DMS79 (cell line): Measurements from ENCODE around the gene ACACB.

Experiments used
- DNase-seq: peaks from one replicate; lab custom pipeline; 2025; lab: John Stamatoyannopoulos, UW

The ACACB gene

DNA sequence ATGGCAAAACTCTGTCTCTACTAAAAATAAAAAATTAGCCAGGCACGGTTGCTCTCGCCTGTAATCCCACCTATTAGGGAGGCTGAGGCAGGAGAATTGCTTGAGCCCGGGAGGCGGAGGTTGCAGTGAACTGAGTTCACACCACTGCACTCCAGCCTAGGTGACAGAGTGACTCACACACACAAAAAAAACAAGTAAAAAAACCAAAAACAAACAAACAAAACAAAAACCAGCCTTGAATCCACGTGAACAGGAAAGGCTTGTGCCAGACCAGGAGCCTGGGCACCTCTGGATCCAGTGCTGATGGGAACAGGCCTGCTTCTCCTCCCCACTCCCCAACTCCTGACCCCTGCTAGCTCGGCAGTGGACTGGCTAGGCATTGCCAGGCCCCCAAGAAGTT lies 189.2 kb downstream of the ACACB start:
- DNase-seq = no peak

GRCh38 chr12:109307051-109307450 lies 190.7 kb downstream of the ACACB start:
- no peak for DNase-seq

DNA sequence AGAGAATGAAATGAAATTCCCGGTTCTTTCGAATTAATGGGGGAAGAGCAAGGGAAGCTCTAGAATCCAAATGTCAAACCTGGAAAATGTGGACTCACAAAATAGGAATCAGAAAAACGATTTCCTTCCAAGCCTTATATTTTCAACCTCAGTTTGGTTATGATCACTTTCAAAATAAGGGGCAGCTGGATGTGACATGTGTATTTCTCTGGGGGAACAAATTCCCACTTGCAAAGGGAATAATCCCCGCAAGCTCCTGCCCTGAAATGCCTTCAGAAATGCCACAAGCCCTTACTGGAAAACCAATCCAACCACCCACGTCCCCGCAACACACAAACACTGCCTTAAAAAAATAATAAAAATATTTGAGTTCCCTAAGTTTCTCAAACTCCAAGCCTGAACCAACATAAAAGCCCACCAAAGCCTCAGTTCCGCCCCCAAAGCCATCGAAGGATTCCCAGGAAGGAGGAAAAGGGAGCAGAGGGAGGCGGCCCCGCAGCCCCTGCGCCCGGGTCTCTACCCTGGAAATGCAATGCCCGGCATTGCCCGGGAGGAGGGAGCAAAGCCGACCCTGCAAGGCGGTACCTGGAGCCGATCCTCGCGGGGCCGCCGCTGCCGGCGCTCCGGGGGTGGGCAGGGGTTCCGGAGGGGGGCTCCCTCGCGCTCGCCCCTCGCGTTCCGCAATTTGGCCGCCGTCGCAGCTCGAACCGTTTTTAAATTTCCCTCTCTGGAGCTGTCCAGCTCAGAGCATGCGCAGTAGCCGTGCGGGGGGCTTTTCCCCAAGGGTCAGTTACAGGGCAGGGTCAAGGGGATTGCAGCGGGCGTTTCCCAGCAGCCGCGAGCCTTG lies 192.4 kb downstream of the ACACB start, which contains the start of gene FOXN4:
TSS of gene FOXN4 (minus strand) at position 751 of the 847 bp plus-strand sequence. CDS start 963 bp downstream, outside the sequence.
- no peak for DNase-seq

DNA sequence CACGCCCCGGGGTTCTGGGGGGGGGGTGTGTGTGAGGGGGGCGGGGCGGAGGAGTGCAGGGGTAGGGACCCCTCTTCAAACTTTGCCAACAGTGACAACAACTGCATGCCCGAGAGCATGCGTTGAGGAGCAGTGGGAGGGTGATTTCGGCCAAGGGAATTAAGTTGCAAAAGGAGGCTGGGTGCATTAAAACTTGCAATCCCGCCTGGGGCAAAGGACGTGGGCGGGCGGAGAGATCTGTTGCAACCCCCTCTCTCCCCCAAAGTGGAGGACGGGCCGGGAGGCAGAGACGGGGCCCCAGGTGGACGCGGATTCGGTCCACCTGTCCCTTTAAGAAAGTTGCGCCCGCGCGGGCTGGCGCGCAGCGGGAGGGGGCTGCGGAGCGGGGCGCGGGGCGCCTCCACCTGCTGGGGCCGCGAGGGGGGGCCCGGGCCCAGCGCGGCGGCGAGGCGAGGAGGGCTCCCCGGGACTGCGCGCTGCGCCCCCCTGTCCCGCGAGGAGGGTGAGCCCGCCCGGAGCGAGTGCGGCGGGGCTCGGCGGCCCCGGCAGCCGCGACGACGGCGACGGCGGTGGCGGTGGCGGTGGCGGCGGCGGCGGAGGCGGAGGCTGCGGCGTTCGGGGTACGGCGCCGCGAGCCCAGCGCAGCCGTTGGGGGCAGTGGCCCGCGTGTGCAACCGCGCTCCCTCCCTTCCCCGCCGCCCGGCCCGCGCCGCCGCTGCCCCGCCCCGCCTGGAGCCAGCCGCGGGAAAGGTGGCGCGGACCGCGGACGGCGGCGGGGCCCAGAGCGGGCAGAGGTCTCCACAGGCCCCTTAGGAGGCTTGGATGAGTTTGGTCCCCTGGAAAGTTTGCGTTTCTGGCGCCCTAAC lies 193.2 kb downstream of the ACACB start:
- no peak for DNase-seq

GRCh38 chr12:109310247-109311125 lies 194.1 kb downstream of the ACACB start:
- DNase-seq = peak; percentile 44
